ENCODE measurements around the gene FMNL2.

FMNL2 gene

DNA sequence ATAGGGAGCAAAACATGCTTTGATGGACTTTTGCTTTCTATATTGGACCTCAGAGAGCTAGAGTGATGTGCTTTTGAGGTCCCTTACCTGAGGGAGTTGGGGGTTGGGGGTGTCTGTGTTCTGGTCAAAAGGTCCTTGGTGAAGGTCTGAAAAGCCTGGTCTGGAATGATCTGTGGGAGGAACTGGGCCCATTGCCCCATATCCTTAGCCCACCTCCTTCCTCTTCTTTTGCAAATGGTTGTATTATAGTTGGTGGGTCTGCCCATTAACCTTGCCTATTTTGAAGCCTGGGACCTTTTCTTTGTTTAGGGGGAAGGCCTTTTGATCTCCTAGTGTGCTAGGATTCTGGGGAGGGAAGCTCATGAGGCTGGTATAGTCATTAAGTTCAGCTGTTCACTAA is 88.7 kb downstream of the FMNL2 start:
- no peak for DNase-seq

DNA sequence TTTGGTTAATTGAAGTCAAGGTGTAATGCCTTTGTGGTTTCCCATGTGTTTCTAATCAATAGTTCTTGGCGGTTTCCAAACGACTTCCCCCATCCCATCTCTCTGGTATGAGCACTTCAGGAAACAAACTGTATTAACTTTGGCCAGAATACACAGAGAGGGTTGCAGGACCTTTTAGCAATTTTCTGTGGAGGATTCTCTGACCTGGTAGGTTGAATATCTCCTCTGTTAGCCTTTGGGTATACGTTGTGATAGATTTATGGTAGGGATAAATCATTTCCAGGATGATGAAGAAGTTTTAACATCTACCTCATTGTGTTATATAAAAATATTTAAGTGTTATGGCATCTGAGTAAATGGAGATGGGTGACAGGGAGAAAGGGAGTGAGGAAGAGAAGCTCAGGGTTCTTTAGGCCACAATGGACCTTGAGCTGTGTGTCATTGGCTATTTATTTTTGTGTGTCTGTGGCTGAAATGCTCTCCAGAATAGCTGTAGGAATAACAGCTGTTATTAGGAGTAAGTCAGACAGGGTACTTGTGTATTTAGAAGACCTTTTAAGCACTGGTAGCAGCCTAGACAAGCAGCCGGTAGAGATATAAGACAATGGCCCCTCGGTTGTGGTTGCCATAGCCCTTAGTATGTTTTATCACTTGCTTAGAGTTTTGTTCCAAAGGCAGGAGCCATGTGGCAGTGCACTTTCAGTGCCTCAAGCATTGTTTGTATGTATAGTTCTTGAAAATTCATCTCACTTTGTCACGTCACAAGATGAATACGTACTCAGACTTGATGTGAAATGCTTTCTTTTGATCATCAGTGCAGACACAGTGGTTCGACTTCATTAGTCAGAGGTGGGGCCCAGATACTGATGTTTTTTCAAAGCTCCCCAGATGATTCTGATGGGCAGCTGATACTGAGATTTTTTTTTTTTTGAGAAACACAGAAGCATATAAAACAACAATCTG is 91.1 kb downstream of the FMNL2 start:
- no peak for DNase-seq

DNA sequence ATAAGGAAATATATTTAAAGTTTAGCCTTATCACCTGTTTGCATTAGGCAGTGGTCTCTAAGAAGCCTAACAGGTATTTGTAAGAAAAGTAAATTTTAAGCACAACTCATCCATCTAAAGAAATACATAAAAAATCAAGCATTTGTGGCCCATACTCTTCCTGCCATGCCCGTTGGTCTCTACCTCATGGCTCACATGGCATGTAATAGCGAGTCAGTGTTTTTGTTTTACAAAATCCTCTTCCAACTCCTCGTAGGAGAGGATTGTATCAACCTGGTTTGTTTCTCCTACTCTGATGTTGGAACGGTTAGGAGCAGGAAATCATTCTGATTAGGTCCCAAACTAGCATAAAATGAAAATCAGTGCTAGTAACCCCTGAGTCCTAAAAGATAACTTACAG is 91.8 kb downstream of the FMNL2 start:
- DNase-seq = no peak

DNA sequence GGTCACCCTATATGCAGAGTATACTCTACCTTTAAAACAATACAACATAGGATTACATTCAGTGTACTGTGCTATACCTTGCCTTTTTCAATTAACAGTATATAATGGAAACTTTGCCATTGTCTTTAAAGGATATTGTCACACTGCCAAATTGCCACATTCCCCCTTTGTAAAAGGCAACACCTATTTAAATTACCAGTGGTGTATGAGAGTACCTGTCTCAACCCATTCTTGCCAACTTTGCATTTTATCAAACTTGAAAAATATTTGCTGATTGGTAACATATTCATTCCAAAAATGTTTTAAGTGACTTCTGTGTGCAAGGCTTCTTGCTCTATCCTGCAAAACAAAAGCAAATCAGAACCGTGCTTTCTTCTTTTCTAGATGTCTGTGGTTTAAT is 92.9 kb downstream of the FMNL2 start:
- DNase-seq = no peak

DNA sequence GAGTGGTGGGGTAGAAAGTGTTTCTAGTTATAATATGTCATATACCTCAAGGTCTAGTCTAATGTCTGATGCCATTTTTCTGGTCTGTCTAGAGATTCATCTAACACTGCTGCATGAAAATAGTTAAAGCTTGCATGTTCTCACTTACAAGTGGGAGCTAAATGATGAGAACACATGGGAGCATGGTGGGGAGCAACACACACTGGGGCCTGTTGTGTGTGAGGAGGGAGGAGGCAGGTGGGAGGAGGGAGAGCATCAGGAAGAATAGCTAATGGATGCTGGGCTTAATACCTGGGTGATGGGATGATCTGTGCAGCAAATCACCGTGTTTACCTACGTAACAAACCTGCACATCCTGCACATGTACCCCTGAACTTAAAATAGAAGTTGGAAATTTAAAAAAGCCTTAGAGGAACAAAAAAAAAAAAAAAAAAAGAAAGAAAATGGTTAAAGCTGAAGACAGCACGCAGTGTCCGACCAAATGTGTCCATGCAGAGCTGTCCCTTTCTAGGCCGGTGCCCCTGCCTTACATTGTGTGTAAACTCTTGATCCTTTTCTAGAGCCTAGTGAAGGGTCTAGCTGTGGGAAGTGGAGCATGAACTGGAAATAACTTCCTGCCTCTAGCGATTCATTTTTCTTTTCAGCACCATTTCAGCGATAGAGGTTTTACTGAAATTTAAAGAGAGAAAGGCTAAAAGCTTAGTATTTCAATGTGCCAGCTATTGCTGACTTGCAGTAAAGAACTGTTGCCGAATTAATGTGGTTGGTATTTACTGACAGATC is 94.0 kb downstream of the FMNL2 start:
- DNase-seq = peak in 1 of 56 donors; percentile 29

DNA sequence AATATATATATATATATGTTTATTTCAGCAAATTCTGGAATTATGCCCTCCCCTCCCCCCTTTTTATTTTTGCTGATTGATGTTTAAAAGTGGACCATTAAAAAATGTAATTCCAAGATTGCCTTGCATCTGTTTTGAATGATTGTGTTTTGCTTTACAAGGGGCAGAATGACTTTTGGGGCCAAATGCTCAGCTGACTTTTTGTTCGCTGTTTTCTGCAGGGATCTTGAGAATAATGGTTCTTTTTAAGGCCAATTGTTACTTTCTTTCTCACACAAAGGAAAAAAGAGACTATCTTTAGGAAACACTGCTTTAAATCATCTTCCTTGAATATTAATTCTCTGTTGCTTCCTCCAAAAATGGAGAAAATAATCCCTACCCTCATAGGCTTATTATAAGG is 95.9 kb downstream of the FMNL2 start:
- DNase-seq = no peak

DNA sequence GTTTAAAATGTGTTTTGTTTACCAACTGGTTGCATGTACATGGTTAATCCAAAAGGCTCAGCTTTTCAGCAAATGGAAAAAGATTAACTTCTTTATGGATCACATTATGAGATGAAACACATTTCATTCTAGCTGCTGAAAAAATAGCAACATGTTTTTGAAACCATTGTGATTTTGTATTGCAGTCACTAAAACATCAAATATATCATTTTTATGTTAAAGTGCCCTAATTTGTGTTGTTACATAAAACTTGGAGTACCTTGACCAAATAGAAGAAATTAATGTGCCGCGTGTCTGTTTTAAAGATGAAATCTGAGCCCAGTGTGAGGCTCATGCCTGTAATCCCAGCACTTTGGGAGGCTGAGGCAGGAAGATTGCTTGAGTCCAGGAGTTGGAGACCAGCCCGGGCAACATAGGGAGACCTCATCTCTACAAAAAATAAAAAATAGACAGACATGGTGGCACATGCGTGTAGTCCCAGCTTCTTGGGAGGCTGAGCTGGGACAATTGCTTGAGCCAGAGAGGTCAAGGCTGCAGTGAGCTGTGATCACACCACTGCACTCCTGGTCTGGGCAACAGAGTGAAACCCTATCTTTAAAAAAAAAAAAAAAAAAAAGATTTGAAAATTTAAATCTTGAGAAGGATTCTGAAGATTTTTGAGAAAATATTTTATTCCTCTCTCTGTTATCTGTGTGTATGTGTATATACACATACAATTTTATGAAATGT is 96.6 kb downstream of the FMNL2 start:
- peak in 1 of 56 donors; percentile 19 for DNase-seq

DNA sequence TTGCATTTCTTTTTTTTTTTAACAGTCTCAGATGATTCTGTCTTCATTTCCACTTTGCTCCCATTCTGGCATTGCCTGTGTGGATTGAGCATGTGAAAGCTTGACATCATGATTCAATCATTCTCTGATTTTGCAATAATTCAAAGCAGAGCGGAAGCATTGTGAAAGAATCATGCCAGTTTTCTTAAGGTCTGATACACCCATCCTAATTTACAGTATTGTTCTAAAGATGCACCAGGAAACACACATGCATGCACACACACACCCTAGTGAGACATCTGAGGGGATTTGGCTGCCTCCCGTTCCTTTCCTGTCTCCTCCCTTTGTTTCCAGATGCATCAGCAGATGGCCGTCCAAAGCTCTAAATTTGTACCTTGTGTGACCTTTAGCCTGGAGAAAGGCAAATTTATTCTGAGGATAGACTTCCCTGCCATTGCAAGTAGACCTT is 97.3 kb downstream of the FMNL2 start:
- DNase-seq = no peak

DNA sequence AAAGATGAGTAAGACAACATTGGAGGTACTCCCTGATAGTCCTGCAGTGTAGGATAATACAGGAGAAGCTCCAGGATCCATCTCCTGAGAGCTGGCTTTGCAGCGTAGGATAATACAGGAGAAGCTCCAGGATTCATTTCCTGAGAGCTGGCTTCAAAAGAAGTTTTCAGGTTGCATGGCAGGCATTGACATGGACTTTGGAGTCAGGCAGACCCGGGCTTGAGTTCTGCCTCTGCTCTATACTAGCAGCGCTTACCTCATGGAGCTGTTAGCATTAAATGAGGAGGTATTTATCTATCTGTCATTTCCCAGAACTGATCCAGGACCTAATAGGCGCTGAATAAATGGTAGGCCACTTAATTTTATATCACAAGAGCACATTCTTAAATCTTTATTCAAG is 97.8 kb downstream of the FMNL2 start:
- no peak for DNase-seq

DNA sequence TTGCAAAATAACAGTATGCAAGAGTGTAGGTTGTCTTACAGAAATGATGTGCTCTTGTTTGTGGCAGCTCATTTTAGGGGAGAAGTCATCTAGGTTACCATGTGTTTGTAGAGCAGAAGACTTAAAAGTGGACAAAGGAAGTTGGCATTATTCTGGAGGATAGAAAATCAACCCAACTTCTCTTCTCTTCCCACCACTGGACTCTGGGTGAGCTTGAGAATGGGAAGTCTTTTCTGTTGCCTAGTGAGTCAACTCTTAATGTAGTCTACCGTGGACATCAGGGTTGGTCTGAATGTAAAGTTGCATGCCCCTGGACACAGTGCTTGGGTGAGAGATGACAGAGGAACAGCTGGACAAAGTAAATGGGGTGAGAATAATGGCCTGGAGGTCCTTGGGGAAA is 98.3 kb downstream of the FMNL2 start:
- no peak for DNase-seq

DNA sequence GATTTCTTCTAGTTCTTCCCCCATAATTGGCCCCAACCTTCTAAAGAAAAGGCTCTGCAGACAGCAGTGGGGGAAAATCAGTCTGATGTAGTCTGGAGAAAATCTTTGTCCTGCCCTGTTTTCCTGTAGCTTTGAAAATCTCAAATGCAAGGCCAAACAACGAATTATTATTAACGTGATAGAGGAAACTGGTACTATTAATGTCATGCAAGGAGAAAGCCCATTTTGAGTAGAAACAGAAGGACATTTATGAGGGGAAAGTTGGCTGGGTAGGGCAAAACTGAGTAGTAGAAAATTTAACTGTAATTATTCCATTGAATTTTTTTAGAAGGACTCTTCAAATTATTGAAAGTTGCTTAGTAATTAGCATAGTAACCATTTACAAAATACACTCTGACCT is 98.8 kb downstream of the FMNL2 start:
- DNase-seq = no peak

DNA sequence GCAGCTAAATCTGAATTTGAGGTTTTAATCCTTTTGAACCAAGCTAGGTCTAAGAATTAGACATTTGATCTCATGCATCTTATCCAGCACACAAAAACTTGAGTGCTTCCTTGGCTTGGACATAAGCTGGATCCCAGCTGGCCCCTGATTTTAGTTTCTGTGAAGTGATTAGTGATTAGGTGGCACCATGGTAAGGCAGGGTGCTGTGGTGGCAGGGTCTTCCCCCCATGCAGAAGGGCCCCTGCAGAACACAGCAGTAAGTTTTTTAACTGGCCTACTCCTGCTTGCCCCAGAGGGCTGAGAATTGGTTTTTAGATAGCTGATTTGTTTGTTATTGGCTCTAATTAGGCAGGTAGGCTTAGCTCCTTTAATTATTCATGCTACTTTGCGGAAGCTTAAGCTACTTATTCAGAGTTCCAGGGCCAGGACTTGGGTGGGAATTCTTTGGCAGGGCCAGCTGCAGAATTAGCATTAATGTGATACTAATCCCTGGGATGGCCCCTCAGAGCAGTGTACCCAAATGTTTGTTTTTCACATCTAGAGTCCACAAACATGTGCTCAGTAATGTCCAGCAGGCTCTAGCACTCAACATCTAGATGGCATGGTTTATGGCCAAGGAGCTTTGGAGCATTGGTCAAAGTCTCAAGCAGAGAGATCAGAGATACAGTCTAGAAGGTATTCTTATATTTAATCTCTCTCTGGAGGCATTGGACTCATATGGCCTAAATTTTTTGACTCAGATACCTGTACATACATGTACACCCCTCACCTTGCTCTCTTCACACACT is 99.6 kb downstream of the FMNL2 start:
- no peak for DNase-seq

DNA sequence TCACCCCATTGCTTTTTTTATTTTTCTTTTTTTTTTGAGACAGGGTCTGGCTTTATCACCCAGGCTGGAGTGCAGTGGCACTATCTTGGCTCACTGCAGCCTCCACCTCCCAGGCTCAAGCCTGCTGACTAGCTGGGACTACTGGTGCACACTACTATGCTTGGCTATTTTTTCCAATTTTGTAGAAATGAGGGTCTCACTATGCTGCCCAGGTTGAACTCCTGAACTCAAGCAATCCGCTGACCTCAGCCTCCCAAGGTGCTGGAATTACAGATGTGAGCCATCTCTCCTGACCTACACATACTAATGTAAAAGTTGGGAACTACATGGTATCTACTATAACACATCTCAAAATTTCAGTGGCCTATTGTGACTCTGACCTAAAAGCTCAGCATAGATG is 101.2 kb downstream of the FMNL2 start:
- no peak for DNase-seq

DNA sequence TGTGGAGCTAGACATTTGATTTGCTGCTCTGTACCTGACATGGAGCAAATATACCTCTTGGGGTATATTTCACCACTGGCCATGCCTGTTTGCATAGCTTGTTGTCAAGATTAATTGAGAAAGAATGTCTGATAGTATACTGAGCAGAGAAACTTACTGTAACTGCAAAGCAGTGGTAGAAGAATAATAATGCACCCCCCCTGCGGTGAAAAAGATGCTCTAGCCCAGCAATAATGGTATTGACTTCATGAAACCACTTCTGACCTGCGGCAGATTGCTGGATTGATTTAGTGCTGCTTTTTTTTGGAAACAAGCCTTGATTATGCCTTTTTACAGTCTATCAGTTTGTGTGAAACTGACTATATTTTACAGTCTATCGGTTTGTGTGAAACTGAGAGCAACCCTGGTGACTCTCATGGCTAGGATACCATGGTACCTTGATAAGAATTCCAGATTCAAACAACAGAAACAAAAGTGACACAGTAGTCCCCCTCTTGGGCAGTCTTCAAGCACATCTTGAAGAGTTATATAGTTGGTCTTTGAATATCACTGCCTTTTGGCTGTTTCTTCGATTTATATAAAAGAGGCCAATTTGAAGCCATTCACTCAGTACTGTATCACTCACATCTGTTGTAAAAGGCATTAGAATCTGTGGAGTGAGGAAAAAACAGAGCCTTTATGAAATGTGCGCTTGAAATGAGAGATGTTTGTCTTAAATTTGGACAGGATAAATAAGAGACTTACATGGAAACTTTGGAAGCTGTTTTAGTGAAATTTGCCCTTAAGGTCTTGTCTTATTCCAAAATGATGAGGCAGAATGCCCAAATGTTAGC is 102.5 kb downstream of the FMNL2 start:
- no peak for DNase-seq

DNA sequence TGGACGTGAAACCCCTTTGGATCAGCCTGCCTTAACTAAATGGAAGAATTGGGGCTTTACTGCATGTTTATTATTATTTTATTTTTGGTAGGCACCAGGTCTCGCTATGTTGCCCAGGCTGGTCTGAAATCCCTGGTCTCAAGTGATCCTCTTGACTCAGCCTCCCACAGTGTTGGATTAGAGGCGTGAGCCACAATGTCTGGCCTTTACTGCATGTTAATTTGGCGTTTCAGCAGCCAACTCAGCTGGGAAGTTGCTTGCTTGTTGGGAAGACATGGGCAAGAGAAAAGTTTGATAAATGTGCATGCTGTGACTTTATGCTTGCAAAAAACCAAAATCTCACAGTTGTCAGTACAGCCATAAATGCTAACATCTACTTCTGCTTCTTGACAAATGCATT is 105.1 kb downstream of the FMNL2 start:
- no peak for DNase-seq

DNA sequence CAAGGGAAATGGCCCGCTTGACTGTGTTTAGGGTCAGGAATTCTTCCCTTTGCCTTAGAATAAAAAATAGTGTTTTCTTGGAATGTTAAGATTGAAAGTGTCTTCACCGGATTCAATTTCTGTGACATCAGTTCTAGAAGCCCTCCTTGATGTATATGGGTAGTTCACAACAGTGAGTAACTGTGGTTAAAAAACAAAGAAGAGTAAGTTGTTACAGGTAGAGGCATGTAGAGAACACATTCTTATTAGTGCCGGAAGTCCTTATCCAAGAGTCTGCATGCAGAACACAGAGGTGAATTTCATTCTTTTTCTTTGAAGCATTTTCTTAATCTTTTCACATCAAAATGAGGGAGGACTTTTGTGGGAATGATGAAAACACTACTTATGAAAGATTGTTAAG is 105.5 kb downstream of the FMNL2 start:
- DNase-seq = no peak

DNA sequence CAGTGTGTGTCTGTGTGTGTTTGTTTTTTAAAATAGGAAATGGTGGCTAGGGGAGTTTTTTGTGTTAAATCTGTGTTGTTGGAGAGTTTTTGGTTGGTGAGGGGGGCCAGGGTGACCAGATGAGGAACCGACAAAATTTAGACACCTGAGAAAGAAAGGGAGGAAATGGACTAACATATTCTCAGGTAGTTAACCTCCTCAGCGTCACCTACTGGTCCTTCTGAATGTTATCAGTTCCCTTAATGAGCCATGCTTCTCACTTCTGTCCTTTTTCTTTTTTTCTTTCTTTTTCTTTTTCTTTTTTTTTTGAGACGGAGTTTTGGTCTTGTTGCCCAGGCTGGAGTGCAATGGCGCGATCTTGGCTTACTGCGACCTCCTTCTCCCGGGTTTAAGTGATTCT is 107.0 kb downstream of the FMNL2 start:
- no peak for DNase-seq

DNA sequence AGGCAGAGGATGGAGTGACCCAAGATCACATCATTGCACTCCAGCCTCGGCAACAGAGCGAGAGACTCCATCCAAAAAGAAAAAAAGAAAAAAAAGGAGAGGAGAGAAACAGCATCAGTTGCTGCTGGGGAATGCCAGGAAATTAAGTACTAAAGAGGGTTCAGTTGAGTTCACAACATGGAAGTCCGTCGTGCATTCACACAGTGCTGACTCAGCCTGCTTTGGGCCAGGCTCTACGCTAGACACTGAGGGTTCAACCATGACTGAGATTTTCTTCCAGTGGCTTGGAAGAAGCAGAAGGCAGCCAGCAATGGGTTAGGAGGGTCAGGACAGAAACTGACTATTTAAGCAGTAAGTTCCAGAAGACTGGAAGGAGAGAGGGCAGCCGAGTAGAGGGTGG is 108.8 kb downstream of the FMNL2 start:
- peak in 5 of 56 donors; percentile 24 to 45 (median 32) for DNase-seq

DNA sequence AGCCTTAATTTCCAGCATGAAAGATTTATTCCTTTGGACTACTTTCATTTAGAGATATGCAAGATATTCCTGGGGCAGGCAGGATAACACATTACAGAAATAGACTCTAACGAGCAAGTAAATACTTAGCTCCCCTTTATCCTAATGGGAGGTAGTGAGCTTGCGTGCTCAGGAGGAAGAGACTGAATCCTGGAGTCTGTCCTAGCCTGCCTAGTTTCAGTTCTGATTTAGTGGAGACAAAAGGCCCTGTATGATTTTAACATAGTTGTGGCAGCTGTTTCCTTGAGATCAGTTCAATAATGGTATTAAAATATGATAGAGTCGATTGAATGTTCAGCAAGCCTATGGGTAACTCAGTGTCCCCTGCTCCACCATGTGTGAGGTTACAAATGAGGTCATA is 109.5 kb downstream of the FMNL2 start:
- no peak for DNase-seq

DNA sequence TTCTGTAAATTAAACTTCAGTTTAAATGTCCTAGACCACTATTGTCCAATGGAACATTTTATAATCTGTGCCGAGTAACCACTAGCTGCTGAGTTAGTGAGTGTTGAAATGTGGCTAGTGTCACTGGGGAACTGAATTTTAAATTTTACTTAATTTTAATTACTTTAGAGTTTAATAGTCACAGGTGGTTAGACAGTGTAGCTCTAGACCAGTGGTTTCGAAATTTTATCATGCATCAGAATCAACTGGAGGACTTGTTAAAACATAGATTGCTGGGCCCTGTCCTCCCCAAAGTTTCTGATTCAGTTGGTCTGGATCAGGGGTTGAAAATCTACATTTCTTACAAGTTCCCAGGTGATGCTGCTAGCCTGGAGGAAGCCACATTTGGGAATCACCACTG is 110.4 kb downstream of the FMNL2 start:
- DNase-seq = no peak
